HEK293T (cell line): ENCODE data around the gene RNU6-9.

Source experiments
- BHLHE40 ChIP-seq: fragments of 450-650 bp; IDR thresholded peaks from 2 replicates; pipeline ENCODE4 v1.6.1; 2016; ENCODE audit warnings: mild to moderate bottlenecking, moderate library complexity, borderline replicate concordance
- CTBP1 ChIP-seq: fragments of 450-650 bp; IDR thresholded peaks from 2 replicates; pipeline ENCODE4 v1.6.1; 2016; ENCODE audit warnings: borderline replicate concordance
- FOXA1 ChIP-seq: fragments of 450-650 bp; IDR thresholded peaks from 2 replicates; pipeline ENCODE4 v1.6.1; 2016; ENCODE audit warnings: mild to moderate bottlenecking
- FOXK2 ChIP-seq: fragments of 450-650 bp; IDR thresholded peaks from 2 replicates; pipeline ENCODE4 v1.6.1; 2016; ENCODE audit warnings: mild to moderate bottlenecking
- FOXM1 ChIP-seq: fragments of 450-650 bp; IDR thresholded peaks from 2 replicates; pipeline ENCODE4 v1.6.1; 2017; ENCODE audit warnings: mild to moderate bottlenecking, borderline replicate concordance
- HDGF ChIP-seq: fragments of 450-650 bp; IDR thresholded peaks from 2 replicates; pipeline ENCODE4 v1.6.1; 2017; ENCODE audit warnings: antibody characterized with exemption, borderline replicate concordance
- LEF1 ChIP-seq: fragments of 450-650 bp; IDR thresholded peaks from 2 replicates; pipeline ENCODE4 v1.6.1; 2017; ENCODE audit warnings: mild to moderate bottlenecking, borderline replicate concordance
- SP1 ChIP-seq: fragments of 450-650 bp; IDR thresholded peaks from 2 replicates; pipeline ENCODE4 v1.6.1; 2017
- SUZ12 ChIP-seq: fragments of 450-650 bp; IDR thresholded peaks from 2 replicates; pipeline ENCODE4 v1.6.1; 2016; ENCODE audit warnings: mild to moderate bottlenecking
- TARDBP ChIP-seq: fragments of 450-650 bp; IDR thresholded peaks from 2 replicates; pipeline ENCODE4 v1.6.1; 2016
- TF ChIP-seq, protein P1 (sequence below): fragments of 450-650 bp; IDR thresholded peaks from 2 replicates; pipeline ENCODE4 v1.6.1; 2016

DNA sequence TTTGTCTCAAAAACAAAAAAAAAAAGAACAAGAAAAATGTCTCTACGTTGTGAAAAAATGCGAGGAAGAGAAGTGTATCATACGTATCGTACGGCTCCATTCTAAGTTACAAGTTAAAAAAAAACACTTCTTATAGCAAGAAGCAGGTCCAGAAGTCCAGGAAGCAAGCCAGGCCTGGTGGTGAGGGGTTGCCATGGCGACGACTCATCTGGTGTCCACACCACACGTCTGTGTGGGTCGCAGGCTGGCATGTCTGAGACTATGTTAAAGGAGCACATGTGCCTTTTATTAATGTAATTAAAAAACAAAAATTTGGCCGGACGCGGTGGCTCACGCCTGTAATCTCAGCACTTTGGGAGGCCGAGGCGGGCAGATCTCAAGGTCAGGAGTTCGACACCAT is 6.2 kb upstream of the RNU6-9 start:
- no peak for TF ChIP-seq FOXA1
- TF ChIP-seq SP1 = no peak
- TF ChIP-seq TARDBP = no peak
- TF ChIP-seq, protein P1, sequence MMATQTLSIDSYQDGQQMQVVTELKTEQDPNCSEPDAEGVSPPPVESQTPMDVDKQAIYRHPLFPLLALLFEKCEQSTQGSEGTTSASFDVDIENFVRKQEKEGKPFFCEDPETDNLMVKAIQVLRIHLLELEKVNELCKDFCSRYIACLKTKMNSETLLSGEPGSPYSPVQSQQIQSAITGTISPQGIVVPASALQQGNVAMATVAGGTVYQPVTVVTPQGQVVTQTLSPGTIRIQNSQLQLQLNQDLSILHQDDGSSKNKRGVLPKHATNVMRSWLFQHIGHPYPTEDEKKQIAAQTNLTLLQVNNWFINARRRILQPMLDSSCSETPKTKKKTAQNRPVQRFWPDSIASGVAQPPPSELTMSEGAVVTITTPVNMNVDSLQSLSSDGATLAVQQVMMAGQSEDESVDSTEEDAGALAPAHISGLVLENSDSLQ = no peak
- TF ChIP-seq FOXM1 = no peak
- TF ChIP-seq LEF1 = no peak
- TF ChIP-seq HDGF = no peak
- TF ChIP-seq FOXK2 = no peak
- TF ChIP-seq SUZ12 = no peak
- no peak for TF ChIP-seq BHLHE40
- no peak for TF ChIP-seq CTBP1
